Hepatocyte (in vitro differentiated cells): Measurements from ENCODE around the gene SIDT1. TPM values are rescaled to one million over a fixed set of nuclear protein-coding genes. Genes with fewer than 3 reads are reported as not detected.
A peak's percentile ranks its signal among the peaks of the same experiment; 100 is the strongest.

ENCODE experiments used
- DNase-seq: peaks from one replicate; pipeline ENCODE4 v3.0.0-alpha.2; 2016; ENCODE audit warnings: low spot score
- H2AFZ ChIP-seq: fragments of 200-600 bp; sonication (generic); 2 replicates; pipeline ENCODE4 v1.6.0; 2016; ENCODE audit warnings: antibody characterized with exemption, mild to moderate bottlenecking
- H3K27ac ChIP-seq: fragments of 200-600 bp; sonication (generic); 2 replicates; pipeline ENCODE4 v1.5.1; 2016; ENCODE audit warnings: mild to moderate bottlenecking
- H3K27me3 ChIP-seq: fragments of 200-600 bp; sonication (generic); 2 replicates; pipeline ENCODE4 v1.6.1; 2016
- H3K36me3 ChIP-seq: fragments of 200-600 bp; sonication (generic); replicated peaks from 2 replicates; pipeline ENCODE4 v1.5.1; 2016; ENCODE audit warnings: low read depth; ENCODE audit not compliant: insufficient read depth
- H3K4me1 ChIP-seq: fragments of 200-600 bp; sonication (generic); 2 replicates; pipeline ENCODE4 v1.5.1; 2016; ENCODE audit warnings: mild to moderate bottlenecking, moderate library complexity; ENCODE audit not compliant: insufficient read depth
- H3K4me2 ChIP-seq: fragments of 200-600 bp; sonication (generic); 2 replicates; pipeline ENCODE4 v1.6.0; 2016
- H3K4me3 ChIP-seq: fragments of 200-600 bp; sonication (generic); 2 replicates; pipeline ENCODE4 v1.5.1; 2016; ENCODE audit warnings: mild to moderate bottlenecking
- H3K79me2 ChIP-seq: fragments of 200-600 bp; sonication (generic); 2 replicates; pipeline ENCODE4 v1.6.0; 2017; ENCODE audit warnings: mild to moderate bottlenecking
- H3K9me2 ChIP-seq: fragments of 200-600 bp; sonication (generic); replicated peaks from 2 replicates; pipeline ENCODE4 v1.6.0; 2017; ENCODE audit warnings: mild to moderate bottlenecking; ENCODE audit not compliant: insufficient read depth
- H3K9me3 ChIP-seq: fragments of 200-600 bp; sonication (generic); 2 replicates; pipeline ENCODE4 v1.5.1; 2016; ENCODE audit warnings: low read depth, mild to moderate bottlenecking
- H4K20me1 ChIP-seq: fragments of 200-600 bp; sonication (generic); 2 replicates; pipeline ENCODE4 v1.6.0; 2016; ENCODE audit warnings: mild to moderate bottlenecking; ENCODE audit not compliant: insufficient read depth, poor library complexity, severe bottlenecking
- CTCF ChIP-seq: fragments of 200-600 bp; sonication (generic); IDR thresholded peaks from 2 replicates; pipeline ENCODE4 v1.5.1; 2016; ENCODE audit warnings: antibody characterized with exemption, mild to moderate bottlenecking; ENCODE audit not compliant: poor library complexity
- EZH2 ChIP-seq: fragments of 200-600 bp; sonication (generic); IDR thresholded peaks from 2 replicates; pipeline ENCODE4 v1.6.1; 2016; ENCODE audit warnings: antibody characterized with exemption, mild to moderate bottlenecking, borderline replicate concordance
- EZH2phosphoT487 ChIP-seq: fragments of 200-600 bp; sonication (generic); IDR thresholded peaks from one replicate; pipeline ENCODE4 v1.6.1; 2018; ENCODE audit warnings: antibody characterized with exemption, mild to moderate bottlenecking, low read depth, moderate library complexity; ENCODE audit not compliant: unreplicated experiment, severe bottlenecking
- WGBS: methylation state at CpG from one replicate; pipeline ENCODE4 v1.1.6; 2016; ENCODE audit warnings: low lambda C conversion rate; ENCODE audit errors: missing lambda C conversion rate; 5-methylcytosine and 5-hydroxymethylcytosine counted together
- polyA plus RNA-seq: library from polyadenylated mRNA; unstranded; fragments of >200 nt; fragmentation: Nextera tagmentation; extraction: Ambion mirVana; gene quantifications from 2 replicates; pipeline ENCODE4 v1.2.1, GENCODE V29; 2016
- total RNA-seq: library from RNA; depleted of rRNA; stranded (reverse); fragments of >200 nt; gene quantifications from 2 replicates; pipeline ENCODE4 v1.2.3, GENCODE V29; 2014

The SIDT1 gene
- total and polyA plus RNA-seq, 2 experiments from 2014 or later: 0.18 to 0.90 TPM

- no peak for TF ChIP-seq CTCF
- no peak for TF ChIP-seq EZH2phosphoT487
- no peak for TF ChIP-seq EZH2
- WGBS: 78% methylated on average over 3 of the region's 3 CpGs
- H3K36me3 ChIP-seq: no peaks in the 10 kb centered on the region
- H3K4me3 ChIP-seq: no peak overlapping the region
- peak overlapping the region; percentile 45 for H3K4me2 ChIP-seq
- peaks cover 7% of the 10 kb centered on the region for H3K27me3 ChIP-seq
- no peaks in the 10 kb centered on the region for H4K20me1 ChIP-seq
- H3K27ac ChIP-seq: peak overlapping the region; percentile 77
- no peaks in the 10 kb centered on the region for H3K79me2 ChIP-seq
- peaks cover 7% of the 10 kb centered on the region for H3K4me1 ChIP-seq
- H3K9me2 ChIP-seq: no peaks in the 10 kb centered on the region
- H3K9me3 ChIP-seq: no peaks in the 10 kb centered on the region
- no peak for DNase-seq
- no peak overlapping the region for H2AFZ ChIP-seq
These were observed 41.4 kb downstream of the SIDT1 start for GRCh38 chr3:113573728-113574127.

GRCh38 chr3:113574213-113574612, 41.9 kb downstream of the SIDT1 start:
- Histone ChIP-seq H3K27ac (peak overlapping the region; percentile 77), H3K36me3 (no peaks in the 10 kb centered on the region), H4K20me1 (no peaks in the 10 kb centered on the region), H3K9me2 (no peaks in the 10 kb centered on the region), H3K79me2 (no peaks in the 10 kb centered on the region), H3K4me2 (peak overlapping the region; percentile 45), H3K9me3 (no peaks in the 10 kb centered on the region), H3K4me3 (no peak overlapping the region), H3K4me1 (peaks cover 7% of the 10 kb centered on the region), H2AFZ (no peak overlapping the region), H3K27me3 (peaks cover 7% of the 10 kb centered on the region)
- WGBS: 73% methylated on average over 2 of the region's 2 CpGs
- TF ChIP-seq CTCF: no peak
- DNase-seq: no peak

GRCh38 chr3:113575206-113575605, 42.9 kb downstream of the SIDT1 start:
- H3K4me3 ChIP-seq: no peak overlapping the region
- no peaks in the 10 kb centered on the region for H3K9me2 ChIP-seq
- no peaks in the 10 kb centered on the region for H3K9me3 ChIP-seq
- WGBS: 53% methylated on average over 4 of the region's 4 CpGs
- peaks cover 7% of the 10 kb centered on the region for H3K27me3 ChIP-seq
- no peaks in the 10 kb centered on the region for H4K20me1 ChIP-seq
- H3K27ac ChIP-seq: peak overlapping the region; percentile 77
- TF ChIP-seq EZH2: no peak
- TF ChIP-seq EZH2phosphoT487: no peak
- TF ChIP-seq CTCF: no peak
- no peaks in the 10 kb centered on the region for H3K36me3 ChIP-seq
- H2AFZ ChIP-seq: no peak overlapping the region
- no peak for DNase-seq
- H3K4me1 ChIP-seq: peaks cover 7% of the 10 kb centered on the region
- H3K79me2 ChIP-seq: no peaks in the 10 kb centered on the region
- H3K4me2 ChIP-seq: peak overlapping the region; percentile 45

GRCh38 chr3:113585228-113585627, 52.9 kb downstream of the SIDT1 start:
- Histone ChIP-seq H3K36me3 (no peaks in the 10 kb centered on the region), H3K4me3 (no peak overlapping the region), H4K20me1 (no peaks in the 10 kb centered on the region), H3K9me3 (no peaks in the 10 kb centered on the region), H3K9me2 (no peaks in the 10 kb centered on the region), H3K4me1 (no peaks in the 10 kb centered on the region), H3K27me3 (no peaks in the 10 kb centered on the region), H3K4me2 (no peak overlapping the region), H3K27ac (no peak overlapping the region), H2AFZ (no peak overlapping the region), H3K79me2 (no peaks in the 10 kb centered on the region)
- TF ChIP-seq CTCF (no peak), EZH2 (no peak), EZH2phosphoT487 (no peak)
- WGBS: 56% methylated on average over 1 of the region's 1 CpG
- DNase-seq: no peak
